Neural progenitor cell (in vitro differentiated cells): ENCODE results near the gene NDFIP1.
"Not testable (repeated sequence)": the region's sequence is repeated elsewhere in the genome, so short reads cannot be mapped to it uniquely, and the experiment has no call there.

ENCODE experiments used
- CTCF ChIP-seq: fragments of 200-600 bp; sonication (generic); IDR thresholded peaks from 2 replicates; pipeline ENCODE4 v1.5.1; 2017; ENCODE audit warnings: antibody characterized with exemption, mild to moderate bottlenecking
- EZH2 ChIP-seq: fragments of 200-600 bp; sonication (generic); IDR thresholded peaks from 2 replicates; pipeline ENCODE4 v1.6.1; 2017; ENCODE audit warnings: antibody characterized with exemption, mild to moderate bottlenecking, moderate library complexity
- EZH2phosphoT487 ChIP-seq: fragments of 200-600 bp; sonication (generic); IDR thresholded peaks from 2 replicates; pipeline ENCODE4 v1.6.1; 2017; ENCODE audit warnings: antibody characterized with exemption

- not testable (repeated sequence) for TF ChIP-seq CTCF, EZH2, EZH2phosphoT487
Observed at GRCh38 chr5:142188691-142189090, 80.1 kb downstream of the NDFIP1 start.
